NCI-H524 (cell line): ENCODE measurements around the gene ADGRF3.
"Not testable (repeated sequence)": the region's sequence is repeated elsewhere in the genome, so short reads cannot be mapped to it uniquely, and the experiment has no call there.

Experiments used
- DNase-seq, 2 experiments: peaks; one replicate each; lab custom pipeline; 2025; lab: John Stamatoyannopoulos, UW

ADGRF3 gene

DNA sequence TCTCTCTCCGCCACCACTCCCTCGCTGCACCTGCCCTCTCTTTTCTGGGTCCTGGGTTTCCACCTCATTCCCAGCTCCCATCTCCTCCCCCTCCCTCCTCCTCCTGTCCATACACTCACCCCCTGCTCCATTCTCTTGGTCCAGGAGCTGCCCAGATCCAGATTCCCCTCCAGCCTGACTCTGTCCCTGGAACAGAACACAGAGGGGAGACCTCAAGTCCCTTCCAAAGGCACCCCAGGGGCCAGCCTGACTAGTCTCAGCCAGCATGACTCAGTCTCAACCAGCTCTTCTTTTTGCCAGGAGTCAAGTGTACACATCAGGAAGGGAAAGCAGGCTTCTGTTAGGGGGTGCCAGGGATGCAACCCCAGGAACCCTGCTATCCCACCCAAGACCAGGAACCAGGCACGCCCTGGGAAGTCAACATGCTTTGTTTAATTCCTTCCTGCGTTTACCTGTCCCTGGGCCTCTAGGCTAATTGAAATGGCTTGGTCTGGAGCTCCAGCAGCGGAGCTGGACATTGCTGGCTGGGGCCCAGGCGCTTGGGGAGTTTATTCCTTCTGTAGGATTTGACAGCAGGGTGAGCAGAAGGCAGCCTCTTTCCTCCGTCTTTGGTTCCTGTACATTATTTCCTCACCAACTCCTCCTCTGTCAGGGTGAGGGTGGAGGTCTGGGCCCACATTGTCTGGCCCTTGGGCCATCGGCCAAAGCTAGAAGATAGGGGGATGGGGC is 29.0 kb downstream of the ADGRF3 start:
- no peak for DNase-seq

DNA sequence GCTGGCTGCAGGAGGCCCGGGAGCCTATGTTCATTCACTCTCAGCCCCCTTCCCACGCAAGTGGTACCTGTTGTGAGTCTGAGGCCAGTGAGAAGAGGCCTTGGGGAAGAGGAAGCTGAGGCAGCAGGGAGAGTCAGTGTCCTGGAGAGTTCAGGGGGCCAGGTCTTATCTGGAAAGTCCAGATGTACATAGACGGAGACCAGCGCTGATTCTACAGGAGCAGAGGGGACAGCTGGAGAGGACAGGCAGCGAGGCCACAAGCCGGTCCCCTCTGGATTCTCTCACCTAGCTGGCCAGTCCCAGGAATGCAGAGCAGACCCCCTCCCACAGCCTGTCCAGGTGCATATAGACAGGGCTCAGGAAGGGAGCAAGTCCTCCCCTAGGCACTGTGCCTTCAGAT is 29.7 kb downstream of the ADGRF3 start:
- no peak for DNase-seq

DNA sequence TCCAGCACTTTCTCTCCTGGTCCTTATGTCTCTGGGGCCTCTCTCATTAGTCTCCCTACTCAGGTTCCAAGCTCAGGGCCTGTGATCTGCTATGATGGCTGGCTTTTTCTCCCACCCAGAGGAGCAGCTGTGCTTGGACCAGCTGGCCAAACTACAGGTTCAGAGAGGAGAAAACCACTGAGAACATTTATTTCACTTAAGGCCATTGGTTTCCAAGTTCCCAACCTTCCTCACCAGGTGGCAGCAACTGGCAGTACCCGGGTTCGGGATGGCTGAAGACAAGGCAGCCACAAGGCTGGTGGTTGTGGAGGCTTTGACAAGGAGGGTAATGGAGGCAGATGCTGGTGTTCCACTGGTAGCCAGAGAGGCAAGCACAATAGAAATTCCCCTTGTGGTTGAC is 30.5 kb downstream of the ADGRF3 start:
- DNase-seq, result peak; percentile 21 to 67

DNA sequence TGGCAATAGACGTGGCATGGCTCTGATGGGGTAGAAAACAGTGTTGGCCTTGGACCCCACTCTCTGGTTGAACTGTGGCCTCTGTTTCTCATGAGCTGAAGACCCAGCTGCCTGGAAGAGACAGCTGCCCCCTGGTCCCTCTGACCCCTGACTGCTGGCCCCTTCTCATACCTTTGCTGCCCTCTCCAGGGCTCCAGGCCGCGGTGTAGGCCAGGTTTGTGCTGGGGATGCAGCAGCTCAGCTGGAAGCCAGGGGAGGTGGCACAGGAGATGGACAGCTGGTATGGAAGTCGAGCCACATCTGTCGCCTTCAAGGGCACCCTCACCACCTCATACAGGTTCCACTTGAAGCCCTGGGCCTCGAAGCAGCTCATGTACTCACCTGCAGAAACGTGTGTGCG is 32.3 kb downstream of the ADGRF3 start:
- peak; percentile 30 to 61 for DNase-seq

DNA sequence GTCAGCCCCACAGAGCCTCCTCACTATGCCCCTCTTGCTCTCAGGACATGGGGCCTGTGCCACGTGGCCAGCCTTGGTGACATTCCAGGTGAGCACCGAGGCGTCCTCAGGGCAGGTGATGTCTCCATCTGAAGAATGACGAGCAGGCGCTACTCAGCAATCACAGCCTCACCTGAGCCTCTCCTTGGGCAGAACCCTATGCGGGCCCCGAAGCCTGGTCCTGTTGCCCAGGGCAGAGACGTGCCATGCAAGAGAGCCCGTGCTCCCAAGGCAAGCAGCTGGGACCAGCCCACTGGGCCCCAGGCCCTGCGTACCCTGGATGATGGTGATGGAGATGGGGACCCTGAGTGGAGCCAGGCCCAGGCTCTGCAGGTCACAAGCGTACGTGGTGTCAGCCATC is 33.1 kb downstream of the ADGRF3 start:
- DNase-seq, result no peak

DNA sequence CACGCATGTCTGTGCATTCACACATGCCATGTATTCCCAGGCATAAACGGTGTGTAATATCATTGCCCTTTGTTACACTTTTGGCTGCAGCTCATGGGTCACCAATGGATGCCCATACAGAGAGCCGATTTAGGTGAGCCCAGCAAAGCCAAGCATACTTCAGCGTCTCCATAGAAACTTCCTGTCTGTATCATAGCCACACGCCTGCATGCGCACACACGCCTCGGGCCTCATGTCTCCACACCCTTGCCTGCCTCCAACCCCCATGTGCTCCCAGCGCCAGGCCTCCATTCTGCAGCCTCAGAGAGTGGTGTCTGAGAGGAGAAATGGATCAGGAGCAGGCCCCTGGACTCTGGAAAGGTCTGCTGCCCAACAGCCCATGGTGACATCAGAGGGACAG is 34.1 kb downstream of the ADGRF3 start:
- no peak for DNase-seq

DNA sequence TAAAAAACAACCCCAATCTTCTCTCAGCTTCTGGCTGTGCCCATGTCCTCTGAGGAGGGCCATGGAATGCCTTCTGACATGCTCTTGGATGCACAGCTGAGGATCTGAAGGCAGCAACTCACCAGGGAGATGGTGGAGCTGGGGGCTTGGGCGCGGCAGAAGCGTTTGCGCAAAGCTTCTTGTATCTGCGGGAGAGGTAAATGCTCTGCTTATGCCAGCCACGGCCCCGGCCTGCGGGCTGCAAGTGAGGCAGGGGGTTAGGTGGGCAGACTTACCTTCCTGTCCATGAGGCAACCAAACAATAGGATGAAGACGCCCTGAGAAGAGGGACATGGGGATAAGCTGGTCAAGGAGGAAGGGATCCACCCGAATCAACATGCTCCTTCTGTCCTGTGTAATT is 36.7 kb downstream of the ADGRF3 start:
- no peak for DNase-seq

DNA sequence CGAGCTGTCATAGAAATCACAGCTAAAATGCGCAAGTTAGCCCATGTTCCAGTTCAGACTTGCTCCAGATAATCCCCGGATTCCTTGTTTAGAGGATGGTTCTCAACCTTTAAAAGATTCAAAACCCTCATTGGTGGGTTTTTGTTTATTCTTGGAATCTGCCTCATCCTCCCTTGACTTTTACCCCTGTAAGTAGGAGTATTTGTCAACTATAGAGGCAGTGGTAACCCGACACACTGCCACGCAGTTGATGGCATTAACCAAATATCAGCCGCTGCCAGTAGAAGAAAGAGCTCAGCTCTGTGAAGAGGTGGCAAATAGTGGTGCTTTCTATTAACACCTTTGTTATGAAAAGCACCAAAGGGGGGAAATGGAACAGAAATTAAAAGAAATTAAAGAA is 41.0 kb downstream of the ADGRF3 start:
- no peak for DNase-seq

DNA sequence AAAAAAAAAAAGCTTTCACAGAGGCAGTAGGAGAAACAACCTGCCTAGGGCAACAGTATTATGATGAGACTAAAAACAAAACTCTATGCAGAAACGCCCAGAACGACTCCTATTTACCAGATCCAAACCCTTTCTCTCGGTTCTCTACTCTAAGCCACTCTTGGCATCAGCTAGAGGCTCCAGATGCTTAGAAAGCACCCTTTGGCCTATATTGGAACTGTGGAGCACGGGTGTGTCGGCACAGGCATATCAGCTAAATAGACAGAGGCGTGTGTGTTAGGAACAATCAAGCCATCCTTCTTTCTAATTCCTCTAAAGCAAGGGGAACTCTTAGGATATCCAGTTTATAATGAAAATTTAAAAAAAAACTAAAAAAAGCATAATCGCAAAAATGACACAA is 41.5 kb downstream of the ADGRF3 start:
- DNase-seq, result not testable (repeated sequence)

DNA sequence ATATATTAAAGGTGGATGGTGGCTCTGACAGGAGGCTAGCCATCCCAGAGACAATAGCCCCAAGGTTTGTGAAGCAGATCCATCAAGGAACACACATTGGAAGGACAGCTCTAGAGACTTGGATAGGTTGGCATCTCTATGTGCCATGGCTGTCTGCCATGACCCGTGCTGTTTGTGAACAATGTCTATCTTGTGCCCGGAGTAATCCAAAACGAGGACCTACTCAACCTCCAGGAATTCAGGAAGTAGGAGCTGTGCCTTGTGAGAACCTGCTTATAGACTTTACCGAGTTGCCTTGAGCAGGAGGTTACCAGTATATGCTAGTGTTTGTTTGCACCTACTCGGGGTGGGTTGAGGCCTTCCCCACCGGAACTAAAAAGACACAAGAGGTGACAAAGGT is 43.7 kb downstream of the ADGRF3 start:
- no peak for DNase-seq

DNA sequence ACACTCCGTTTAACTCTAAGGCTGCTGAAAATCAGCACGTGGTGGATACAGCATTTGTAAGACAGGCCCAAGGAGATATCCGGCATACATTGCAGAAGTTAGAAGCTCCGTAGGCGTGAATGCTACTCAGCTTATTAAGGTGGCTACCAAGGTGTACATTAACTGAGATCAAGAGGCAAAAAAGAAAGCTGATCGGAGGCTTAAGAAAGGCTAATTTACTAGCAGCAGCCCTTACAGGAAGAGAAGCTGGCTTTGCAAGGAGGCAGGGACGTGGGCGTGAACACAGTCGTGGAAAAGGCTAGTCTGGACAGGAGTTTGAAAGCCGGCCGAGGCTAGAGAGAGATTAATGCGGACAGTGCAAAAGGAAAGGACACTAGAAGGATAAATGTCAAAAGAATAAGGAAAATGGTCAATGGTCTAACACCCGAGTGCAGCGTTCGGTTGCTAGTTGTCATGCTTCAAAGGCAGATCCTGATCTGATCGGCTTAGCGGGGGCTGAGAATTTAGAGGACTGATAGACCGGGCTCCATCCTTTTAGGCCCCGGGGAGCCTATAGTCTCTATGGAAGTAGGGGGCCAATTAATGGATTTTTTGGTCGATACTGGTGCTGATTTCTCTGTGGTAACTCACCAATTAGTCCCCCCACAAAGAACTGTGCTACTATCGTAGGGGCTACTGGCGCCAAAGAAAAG is 46.2 kb downstream of the ADGRF3 start:
- DNase-seq, result no peak

DNA sequence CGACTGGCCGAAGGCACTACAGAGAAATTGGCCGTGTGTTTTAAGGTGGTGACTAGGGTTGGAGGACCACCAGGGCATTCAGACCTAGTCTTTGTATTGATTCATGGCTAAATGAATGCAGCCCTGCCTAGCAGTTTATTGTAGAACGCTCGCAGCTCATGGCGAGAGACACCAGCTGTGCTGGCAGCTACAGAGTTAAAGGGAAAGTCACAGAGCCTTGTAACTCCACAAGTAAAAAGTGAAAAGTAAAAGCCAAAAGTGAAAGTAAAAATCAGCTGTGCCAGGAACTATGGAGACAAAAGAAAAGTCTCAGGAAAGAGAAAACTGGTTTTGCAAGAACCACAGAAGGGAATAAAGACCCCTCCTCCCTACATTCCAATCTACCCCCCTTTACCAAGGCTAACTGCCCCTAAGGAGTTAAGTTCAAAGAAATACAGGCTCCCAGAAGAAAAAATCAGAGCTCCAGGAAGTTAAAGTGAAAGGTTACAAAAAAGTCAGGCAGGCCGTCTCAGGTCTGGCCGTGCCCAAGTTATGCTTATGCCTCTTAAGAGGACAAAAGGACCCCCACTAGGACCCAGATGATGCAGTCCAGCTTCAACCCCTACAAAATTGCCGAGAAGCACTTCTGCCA is 47.0 kb downstream of the ADGRF3 start:
- DNase-seq, result no peak

DNA sequence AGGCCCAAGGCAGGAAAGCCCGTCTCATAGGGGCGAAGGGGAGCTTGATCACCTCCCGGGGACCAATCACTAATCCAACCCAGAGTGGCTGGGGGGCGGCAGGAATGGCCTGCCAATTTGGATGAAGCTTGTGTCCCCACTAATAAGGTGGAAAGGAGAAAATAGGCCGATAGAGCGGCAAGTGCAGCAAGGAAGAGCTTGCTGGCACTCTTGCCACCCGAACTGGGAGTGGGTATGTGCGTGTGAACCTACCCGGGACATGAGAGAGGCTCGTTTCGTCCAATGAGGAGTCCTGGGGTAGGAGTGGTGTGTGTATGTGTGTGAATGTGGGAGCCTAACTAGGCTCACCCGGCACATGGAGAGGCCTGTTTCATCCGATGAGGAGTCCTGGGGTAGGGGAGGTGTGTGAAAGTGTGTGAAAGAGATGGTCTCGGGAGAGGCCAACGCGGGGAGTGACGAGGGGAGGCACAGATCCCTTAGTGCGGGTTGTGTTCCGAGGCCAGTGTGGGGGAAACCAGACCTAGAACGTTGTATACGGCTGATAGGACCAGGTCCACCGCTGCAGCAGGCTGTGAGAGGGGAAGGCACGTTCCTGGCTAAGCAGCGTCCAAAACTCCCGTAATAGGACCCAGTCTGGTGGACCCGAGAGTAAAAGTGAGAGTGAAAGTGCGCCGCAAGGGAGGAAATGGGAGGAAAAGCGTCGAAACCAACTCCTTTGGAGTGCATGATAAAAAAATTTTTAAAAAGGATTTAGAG is 47.8 kb downstream of the ADGRF3 start:
- DNase-seq, result no peak

DNA sequence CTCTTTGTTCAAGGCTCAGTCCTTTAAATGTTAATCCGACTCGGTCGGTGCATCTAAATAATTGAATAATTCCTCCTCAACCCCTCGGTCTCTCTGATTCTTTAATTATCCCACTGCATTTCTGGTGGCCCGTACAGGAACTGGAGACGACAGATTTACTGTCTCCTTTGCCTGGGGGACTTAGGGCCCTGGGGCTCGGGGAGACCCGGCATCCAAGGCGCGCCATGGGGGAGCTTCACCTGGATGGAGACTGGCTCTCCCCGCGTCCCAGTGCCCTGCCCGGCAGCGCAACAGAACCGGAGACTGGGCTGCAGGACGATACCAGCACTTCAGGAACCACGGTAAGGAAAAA is 48.3 kb downstream of the ADGRF3 start:
- DNase-seq, result no peak

DNA sequence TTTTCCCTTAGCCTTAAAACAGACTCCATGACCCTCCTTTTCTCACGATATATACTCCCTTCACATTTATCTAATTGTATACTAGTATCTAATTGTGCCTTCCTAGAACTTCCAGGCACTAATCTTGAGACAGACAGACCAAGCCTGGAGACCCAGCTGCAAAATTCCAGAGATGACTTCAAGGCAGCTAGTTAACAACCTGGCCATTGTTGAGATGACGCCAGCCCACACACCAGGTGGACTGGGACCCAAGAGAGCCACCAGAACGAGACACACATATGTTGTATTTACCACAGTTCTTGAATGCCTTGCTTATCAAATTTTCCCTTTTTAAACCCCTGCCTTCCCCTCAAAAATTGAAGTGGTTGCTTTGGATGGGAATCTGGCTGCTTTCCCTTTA is 49.5 kb downstream of the ADGRF3 start:
- DNase-seq, result peak in 1 of 2 experiments; percentile 13

DNA sequence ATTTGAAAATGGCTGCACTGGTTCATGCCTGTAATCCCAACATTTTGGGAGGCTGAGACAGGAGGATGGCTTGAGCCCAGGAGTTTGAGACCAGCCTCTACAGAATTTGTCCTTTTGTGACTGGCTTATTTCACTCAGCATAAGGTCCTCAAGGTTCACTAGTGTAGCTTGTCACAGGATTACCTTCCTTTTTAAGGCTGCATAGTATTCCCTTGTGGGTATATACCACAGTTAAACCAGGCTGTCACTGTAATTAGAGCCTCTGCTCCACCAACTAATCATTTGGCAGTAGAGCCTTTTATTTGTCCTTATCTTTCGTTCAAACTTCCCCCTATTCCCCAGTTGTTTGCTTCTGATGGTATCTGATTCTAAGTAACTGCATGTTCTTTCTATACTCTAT is 51.1 kb downstream of the ADGRF3 start:
- no peak for DNase-seq

DNA sequence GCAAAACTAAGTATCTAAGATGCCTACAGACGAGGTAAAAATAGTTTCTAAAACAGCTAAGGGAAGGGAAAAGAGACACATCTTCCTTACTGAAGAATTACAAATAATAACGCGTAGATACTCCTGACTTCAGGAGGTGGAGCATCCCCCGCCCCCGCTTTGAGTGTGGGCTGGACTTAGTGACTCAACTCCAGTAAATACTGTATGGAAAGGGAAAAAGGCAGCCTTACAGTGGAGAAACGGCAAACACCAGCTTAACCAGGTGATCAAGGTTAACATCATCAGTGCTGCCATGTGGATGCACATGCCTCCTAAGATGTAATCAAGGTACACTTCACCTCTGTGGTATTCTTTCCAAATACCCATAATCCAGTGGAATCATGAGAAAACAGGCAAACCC is 53.9 kb downstream of the ADGRF3 start:
- DNase-seq, result no peak

DNA sequence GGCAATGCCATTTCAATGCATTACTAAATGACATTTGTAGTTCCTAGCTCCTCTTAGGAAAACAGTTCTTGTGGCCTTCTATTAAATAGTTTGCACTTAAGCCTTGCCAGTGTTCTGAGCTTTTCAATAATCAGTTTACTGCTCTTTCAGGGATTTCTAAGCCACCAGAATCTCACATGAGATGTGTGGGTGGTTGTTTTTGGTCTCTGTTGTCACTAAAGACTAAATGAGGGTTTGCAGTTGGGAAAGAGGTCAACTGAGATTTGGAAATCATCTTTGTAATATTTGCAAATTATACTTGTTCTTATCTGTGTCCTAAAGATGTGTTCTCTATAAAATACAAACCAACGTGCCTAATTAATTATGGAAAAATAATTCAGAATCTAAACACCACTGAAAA is 56.6 kb downstream of the ADGRF3 start:
- no peak for DNase-seq

DNA sequence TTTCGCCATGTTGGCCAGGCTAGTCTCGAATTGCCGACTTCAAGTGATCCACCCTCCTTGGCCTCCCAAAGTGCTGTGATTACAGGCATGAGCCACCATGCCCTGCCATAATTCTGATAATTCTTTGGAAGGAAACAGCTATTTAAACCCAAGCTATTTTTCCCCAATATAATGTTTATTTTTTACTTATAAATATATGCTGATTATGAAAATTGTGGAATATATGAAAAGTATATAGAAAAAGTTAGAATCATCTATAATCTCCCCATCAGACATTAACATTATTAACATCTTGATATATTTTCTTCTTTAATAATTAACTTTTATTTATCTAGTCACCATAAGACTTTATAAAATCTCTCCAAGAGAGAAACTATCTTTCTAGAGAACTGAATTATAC is 60.7 kb downstream of the ADGRF3 start:
- no peak for DNase-seq

DNA sequence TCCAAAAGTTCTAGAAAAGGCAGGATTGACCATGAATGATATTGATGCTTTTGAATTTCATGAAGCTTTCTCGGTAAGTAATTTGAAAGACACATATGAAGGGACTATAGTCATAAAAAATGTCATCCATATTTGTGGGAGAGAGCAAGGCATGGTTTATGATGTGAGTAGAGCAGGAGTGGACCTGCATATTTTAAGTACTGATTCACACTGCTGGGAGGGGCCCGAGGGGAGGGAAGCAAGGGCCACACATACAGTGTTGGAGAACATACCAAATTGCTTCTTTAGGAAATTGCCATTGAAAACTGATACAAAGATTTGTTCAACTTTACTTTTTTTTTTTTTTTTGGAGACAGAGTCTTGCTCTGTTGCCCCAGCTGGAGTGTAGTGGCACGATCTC is 62.5 kb downstream of the ADGRF3 start:
- DNase-seq, result no peak

DNA sequence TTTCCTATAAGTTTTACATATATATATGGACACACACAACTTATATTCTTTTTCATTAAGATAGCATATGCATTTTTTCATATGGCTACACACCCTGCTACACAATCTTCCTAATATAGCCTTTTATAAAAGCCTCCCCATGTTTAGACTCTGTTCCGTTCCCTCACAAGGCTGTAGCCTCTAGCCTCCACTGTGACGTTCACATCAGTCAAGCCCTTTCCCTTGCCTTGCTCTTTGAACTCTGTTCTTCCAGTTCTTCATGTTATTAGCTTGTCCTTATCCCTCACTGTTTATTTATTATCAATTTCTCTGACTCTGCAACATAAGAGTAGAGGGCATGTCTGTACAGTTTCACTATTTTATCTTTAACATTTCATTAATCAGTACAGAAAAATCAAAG is 63.0 kb downstream of the ADGRF3 start:
- DNase-seq, result no peak

DNA sequence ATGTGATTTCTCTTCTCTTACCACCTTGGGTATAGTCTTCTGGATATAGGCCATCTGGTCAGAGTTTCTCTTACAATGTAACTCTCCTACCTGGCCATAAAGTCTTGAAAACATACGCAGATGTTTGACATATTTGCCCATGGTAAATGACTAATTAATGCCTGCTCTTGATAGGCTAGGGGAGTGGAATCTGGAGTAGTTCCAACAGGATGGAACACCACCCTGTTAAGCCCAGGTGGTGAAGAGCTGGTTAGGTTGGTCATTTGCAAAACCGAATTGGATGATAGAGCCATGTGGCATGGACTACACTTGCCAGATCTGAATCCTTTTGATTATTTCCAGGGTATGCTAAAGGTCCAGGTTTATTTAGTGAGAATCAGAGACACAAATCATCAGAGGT is 65.4 kb downstream of the ADGRF3 start:
- peak; percentile 91 to 98 for DNase-seq

DNA sequence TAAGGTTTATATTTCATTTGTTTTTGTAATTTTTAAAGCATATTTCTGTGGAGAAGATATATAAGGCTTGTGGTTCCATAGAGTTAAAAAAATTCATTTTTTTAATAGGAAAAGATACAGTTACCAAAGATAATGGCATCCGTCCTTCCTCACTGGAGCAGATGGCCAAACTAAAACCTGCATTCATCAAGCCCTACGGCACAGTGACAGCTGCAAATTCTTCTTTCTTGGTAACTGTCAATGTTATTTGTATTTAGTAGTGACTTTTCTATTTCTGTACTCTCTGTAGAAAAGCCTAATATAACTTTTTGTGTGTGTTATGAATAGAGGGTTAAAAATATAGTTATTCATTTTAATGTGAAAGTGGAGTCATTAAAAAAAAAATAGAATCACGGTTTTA is 66.7 kb downstream of the ADGRF3 start:
- peak in 1 of 2 experiments; percentile 51 for DNase-seq
